Measurements from ENCODE around the gene PIP4P1. TPM values are rescaled to one million over a fixed set of nuclear protein-coding genes. Genes with fewer than 3 reads are reported as not detected.
A peak's percentile ranks its signal among the peaks of the same experiment; 100 is the strongest.

PIP4P1 gene
- total and polyA plus RNA-seq, 8 donors, result 2.0 to 30.5 (median 22.4) TPM

- Histone ChIP-seq H3K9me3 (no peaks in the 10 kb centered on the region), H3K36me3 (no peaks in the 10 kb centered on the region), H3K4me3 (no peak overlapping the region), H3K27ac (no peak overlapping the region), H3K4me1 (peaks cover 0 to 15% (median 6%) of the 10 kb centered on the region in 4 donors), H3K27me3 (peaks cover 0 to 22% (median 0%) of the 10 kb centered on the region in 3 donors)
- WGBS, 5 donors, result 77 to 94% (median 91%) methylated on average over 7 of the region's 7 CpGs
- DNase-seq, result no peak
- TF ChIP-seq POLR2AphosphoS5 (IDR thresholded peaks at IDR 0.05) (no peak), POLR2A (IDR thresholded peaks at IDR 0.05) (no peak), EP300 (IDR thresholded peaks at IDR 0.05) (no peak)
- TF ChIP-seq, protein P1, sequence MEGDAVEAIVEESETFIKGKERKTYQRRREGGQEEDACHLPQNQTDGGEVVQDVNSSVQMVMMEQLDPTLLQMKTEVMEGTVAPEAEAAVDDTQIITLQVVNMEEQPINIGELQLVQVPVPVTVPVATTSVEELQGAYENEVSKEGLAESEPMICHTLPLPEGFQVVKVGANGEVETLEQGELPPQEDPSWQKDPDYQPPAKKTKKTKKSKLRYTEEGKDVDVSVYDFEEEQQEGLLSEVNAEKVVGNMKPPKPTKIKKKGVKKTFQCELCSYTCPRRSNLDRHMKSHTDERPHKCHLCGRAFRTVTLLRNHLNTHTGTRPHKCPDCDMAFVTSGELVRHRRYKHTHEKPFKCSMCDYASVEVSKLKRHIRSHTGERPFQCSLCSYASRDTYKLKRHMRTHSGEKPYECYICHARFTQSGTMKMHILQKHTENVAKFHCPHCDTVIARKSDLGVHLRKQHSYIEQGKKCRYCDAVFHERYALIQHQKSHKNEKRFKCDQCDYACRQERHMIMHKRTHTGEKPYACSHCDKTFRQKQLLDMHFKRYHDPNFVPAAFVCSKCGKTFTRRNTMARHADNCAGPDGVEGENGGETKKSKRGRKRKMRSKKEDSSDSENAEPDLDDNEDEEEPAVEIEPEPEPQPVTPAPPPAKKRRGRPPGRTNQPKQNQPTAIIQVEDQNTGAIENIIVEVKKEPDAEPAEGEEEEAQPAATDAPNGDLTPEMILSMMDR (IDR thresholded peaks at IDR 0.05), result no peak
- intact Hi-C loops (cut with DNase I; ENCODE audit: low total_unique reads), result no loop called here
Observed at GRCh38 chr14:20438664-20439063, 22.6 kb downstream of the PIP4P1 start.

DNA sequence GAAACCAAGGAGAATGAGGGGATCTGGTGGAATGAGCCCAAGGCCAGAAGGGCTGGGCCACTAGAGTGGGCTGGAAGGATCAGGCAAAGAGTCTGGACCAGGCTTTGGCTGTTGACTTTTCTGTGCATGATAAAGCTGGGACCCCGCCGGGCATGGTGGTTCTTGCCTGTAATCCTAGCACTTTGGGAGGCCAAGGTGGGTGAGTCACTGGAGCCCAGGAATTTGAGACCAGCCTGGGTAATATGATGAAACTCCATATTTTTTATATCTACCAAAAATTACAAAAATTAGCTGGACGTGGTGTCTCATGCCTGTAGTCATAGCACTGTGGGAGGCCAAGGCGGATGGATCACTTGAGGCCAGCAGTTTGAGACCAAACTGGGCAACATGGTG is 24.9 kb downstream of the PIP4P1 start:
- Histone ChIP-seq H3K4me1 (peaks cover 0 to 15% (median 6%) of the 10 kb centered on the region in 4 donors), H3K4me3 (no peak overlapping the region), H3K9me3 (no peaks in the 10 kb centered on the region), H3K27me3 (peaks cover 0 to 22% (median 0%) of the 10 kb centered on the region in 3 donors), H3K27ac (no peak overlapping the region), H3K36me3 (no peaks in the 10 kb centered on the region)
- no peak for DNase-seq
- TF ChIP-seq, protein P1 (IDR thresholded peaks at IDR 0.05), result no peak
- WGBS, 5 donors, result 85 to 93% (median 89%) methylated on average over 4 of the region's 4 CpGs
- intact Hi-C loops (cut with DNase I; ENCODE audit: low total_unique reads), result no loop called here

GRCh38 chr14:20435582-20436362 is 25.5 kb downstream of the PIP4P1 start, which contains the start of gene KLHL33:
Gene KLHL33, minus strand, starts transcription at chr14:20436166. Its CDS starts 355 bp downstream, at chr14:20435811.
- H3K4me1 ChIP-seq, result peaks cover 1 to 17% (median 6%) of the 10 kb centered on the region in 4 donors
- H3K9me3 ChIP-seq, result no peaks in the 10 kb centered on the region
- no peaks in the 10 kb centered on the region for H3K36me3 ChIP-seq
- no peak for DNase-seq
- intact Hi-C loops (cut with DNase I; ENCODE audit: low total_unique reads), result no loop called here
- TF ChIP-seq, protein P1 (IDR thresholded peaks at IDR 0.05), result no peak
- TF ChIP-seq POLR2A (IDR thresholded peaks at IDR 0.05), result no peak
- H3K4me3 ChIP-seq, result peak within 1 kb of the TSS; percentile 22 to 31 (median 25)
- peaks cover 0 to 22% (median 0%) of the 10 kb centered on the region in 3 donors for H3K27me3 ChIP-seq
- WGBS, 5 donors, result 81 to 85% (median 81%) methylated on average over 17 of the region's 17 CpGs
- H3K27ac ChIP-seq, result peak within 1 kb of the TSS in 4 of 5 donors; percentile 1 to 76 (median 46)

- H3K36me3 ChIP-seq, result no peaks in the 10 kb centered on the region
- H3K4me3 ChIP-seq, result peak overlapping the region; percentile 22 to 31 (median 25)
- H3K27me3 ChIP-seq, result peaks cover 0 to 22% (median 0%) of the 10 kb centered on the region in 3 donors
- TF ChIP-seq EP300 (IDR thresholded peaks at IDR 0.05), result no peak
- TF ChIP-seq POLR2AphosphoS5 (IDR thresholded peaks at IDR 0.05), result peak in 1 of 3 donors; percentile 14
- peaks cover 4 to 25% (median 11%) of the 10 kb centered on the region in 4 donors for H3K4me1 ChIP-seq
- no peaks in the 10 kb centered on the region for H3K9me3 ChIP-seq
- H3K27ac ChIP-seq, result peak overlapping the region in 4 of 5 donors; percentile 1 to 76 (median 46)
- 29 to 46% (median 44%) methylated on average over 15 to 44 of the region's 44 CpGs for WGBS, 5 donors
- DNase-seq, result no peak
- intact Hi-C loops (cut with DNase I; ENCODE audit: low total_unique reads), result no loop called here
Observed at GRCh38 chr14:20434701-20435581, 26.3 kb downstream of the PIP4P1 start.

Data from stomach (tissue), 9 donors.